Testis (tissue), 3 donors: ENCODE measurements around the gene PLEKHN1. TPM values are rescaled to one million over a fixed set of nuclear protein-coding genes. Genes with fewer than 3 reads are reported as not detected.

Source experiments
- DNase-seq: peaks from one replicate; pipeline ENCODE4 v3.0.0-alpha.2; 2019
- H3K27ac ChIP-seq, 2 donors: fragments of 200-600 bp; sonication (generic); one replicate each; pipeline ENCODE4 v1.5.1; 2019
- H3K27me3 ChIP-seq: fragments of 200-600 bp; sonication (generic); one replicate; pipeline ENCODE4 v1.5.1; 2019
- H3K36me3 ChIP-seq: fragments of 200-600 bp; sonication (generic); one replicate; pipeline ENCODE4 v1.5.1; 2017; ENCODE audit warnings: low read depth; ENCODE audit errors: missing control alignments
- H3K4me1 ChIP-seq: fragments of 200-600 bp; sonication (generic); one replicate; pipeline ENCODE4 v1.5.1; 2019
- H3K4me3 ChIP-seq, 2 donors: fragments of 200-600 bp; sonication (generic); one replicate each; pipeline ENCODE4 v1.5.1; 2017 to 2019
- H3K9me3 ChIP-seq: fragments of 200-600 bp; sonication (generic); one replicate; pipeline ENCODE4 v1.5.1; 2017
- POLR2A ChIP-seq: fragments of 450-650 bp; IDR thresholded peaks from one replicate; pipeline ENCODE4 v1.6.1; 2017; ENCODE audit warnings: antibody characterized with exemption, mild to moderate bottlenecking, moderate library complexity
- WGBS, 2 donors: methylation state at CpG; one replicate each; pipeline ENCODE4 v1.1.5; 2018; 5-methylcytosine and 5-hydroxymethylcytosine counted together
- intact Hi-C: fragments of 100-400 bp; cut with DNase I; formaldehyde crosslinking; loops from one replicate; pipeline ENCODE4 v1.15.1; 2023; ENCODE audit warnings: low total_unique reads
- polyA plus RNA-seq: library from polyadenylated mRNA; stranded (reverse); fragments of 350-450 nt; fragmentation: Illumina TruSeq; extraction: RNeasy Lipid Tissue Mini Kit (QIAGEN cat#74804); gene quantifications from one replicate; pipeline ENCODE4 v1.2.3, GENCODE V29; 2014; ENCODE audit warnings: low read depth, low replicate concordance; ENCODE audit not compliant: insufficient read depth
- total RNA-seq, 2 donors: library from RNA; depleted of rRNA; stranded (reverse); fragments of >200 nt; gene quantifications; one replicate each; pipeline ENCODE4 v1.2.3, GENCODE V29; 2016
- TF ChIP-seq, protein P1 (sequence below), 3 experiments: fragments of 450-650 bp in 2 of 3; fragments of 200-600 bp in 1 of 3; sonication (generic) in 1 of 3; IDR thresholded peaks; one replicate each; pipeline ENCODE4 v1.5.1; 2016 to 2019; ENCODE audit warnings: antibody characterized with exemption in 3 of 3, mild to moderate bottlenecking in 2 of 3, moderate library complexity in 1 of 3

PLEKHN1 gene
- total and polyA plus RNA-seq, 3 donors from 2014 or later = 0.21 to 0.56 (median 0.47) TPM

DNA sequence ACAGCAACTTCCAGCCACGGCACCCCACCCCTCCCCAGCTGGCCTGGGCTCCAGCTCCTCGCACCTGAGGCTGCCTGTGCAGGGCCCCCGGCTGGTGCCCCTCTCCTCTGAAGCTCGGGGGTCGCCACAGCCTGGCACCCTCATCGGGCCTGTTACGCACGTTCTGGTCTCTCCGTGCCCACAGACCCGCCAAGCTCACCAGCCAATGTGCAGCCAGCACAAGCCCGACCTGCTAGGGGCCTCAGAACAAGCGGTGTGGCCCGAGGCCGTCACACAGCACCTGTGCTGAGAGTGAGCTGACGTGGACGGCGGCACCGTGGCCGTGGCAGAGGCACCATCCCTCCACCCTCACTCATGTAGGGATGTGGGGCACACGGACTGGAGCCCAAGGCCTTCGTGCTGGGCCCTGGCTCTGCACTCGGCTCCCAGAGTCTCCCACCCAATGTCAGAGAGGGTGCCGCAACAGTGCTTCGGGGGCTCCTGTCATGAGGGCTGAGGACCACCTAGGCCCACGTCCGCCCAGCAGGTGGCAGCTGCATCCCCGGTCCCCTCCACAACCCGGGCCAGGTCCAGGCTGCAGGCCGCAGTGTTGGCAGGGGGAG, 46.9 kb upstream of the PLEKHN1 start:
- no peak for DNase-seq
- intact Hi-C loops = no loop called here
- Histone ChIP-seq H3K36me3 (no peaks in the 10 kb centered on the region), H3K4me3 (no peak overlapping the region), H3K27ac (no peak overlapping the region), H3K27me3 (no peaks in the 10 kb centered on the region), H3K9me3 (no peaks in the 10 kb centered on the region), H3K4me1 (peaks cover 31% of the 10 kb centered on the region)
- TF ChIP-seq POLR2A = no peak
- TF ChIP-seq, protein P1, sequence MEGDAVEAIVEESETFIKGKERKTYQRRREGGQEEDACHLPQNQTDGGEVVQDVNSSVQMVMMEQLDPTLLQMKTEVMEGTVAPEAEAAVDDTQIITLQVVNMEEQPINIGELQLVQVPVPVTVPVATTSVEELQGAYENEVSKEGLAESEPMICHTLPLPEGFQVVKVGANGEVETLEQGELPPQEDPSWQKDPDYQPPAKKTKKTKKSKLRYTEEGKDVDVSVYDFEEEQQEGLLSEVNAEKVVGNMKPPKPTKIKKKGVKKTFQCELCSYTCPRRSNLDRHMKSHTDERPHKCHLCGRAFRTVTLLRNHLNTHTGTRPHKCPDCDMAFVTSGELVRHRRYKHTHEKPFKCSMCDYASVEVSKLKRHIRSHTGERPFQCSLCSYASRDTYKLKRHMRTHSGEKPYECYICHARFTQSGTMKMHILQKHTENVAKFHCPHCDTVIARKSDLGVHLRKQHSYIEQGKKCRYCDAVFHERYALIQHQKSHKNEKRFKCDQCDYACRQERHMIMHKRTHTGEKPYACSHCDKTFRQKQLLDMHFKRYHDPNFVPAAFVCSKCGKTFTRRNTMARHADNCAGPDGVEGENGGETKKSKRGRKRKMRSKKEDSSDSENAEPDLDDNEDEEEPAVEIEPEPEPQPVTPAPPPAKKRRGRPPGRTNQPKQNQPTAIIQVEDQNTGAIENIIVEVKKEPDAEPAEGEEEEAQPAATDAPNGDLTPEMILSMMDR (IDR thresholded peaks at IDR 0.05) = peak in 1 of 3 experiments; percentile 11
- WGBS, 2 donors = 84 to 87% methylated on average over 12 to 22 of the region's 29 CpGs

DNA sequence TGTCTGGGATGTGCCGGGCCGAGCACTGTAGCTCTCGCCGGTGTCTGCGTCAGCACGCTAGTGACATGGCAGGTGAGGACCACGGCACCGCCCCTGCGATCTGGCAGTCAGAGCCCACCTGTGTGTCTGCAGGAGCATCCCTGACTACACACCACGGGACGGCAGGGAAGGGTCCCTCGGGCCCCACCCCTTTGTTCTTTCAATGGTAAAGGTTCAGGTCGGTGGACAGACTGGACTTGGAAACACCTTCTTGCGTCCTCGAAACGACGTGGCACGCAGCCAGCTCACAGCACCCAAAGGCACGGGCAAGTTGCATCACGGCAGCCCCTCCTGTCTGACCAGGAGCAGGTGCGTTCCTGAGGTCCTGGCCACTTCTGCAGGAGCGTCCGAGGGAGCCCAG, 46.3 kb upstream of the PLEKHN1 start:
- Histone ChIP-seq H3K36me3 (no peaks in the 10 kb centered on the region), H3K27ac (no peak overlapping the region), H3K4me3 (no peak overlapping the region), H3K4me1 (peaks cover 34% of the 10 kb centered on the region), H3K27me3 (no peaks in the 10 kb centered on the region), H3K9me3 (no peaks in the 10 kb centered on the region)
- no peak for DNase-seq
- WGBS, 2 donors = 66 to 80% methylated on average over 7 to 13 of the region's 23 CpGs
- intact Hi-C loops = no loop called here
- TF ChIP-seq, protein P1 (IDR thresholded peaks at IDR 0.05) = no peak
- TF ChIP-seq POLR2A = no peak

DNA sequence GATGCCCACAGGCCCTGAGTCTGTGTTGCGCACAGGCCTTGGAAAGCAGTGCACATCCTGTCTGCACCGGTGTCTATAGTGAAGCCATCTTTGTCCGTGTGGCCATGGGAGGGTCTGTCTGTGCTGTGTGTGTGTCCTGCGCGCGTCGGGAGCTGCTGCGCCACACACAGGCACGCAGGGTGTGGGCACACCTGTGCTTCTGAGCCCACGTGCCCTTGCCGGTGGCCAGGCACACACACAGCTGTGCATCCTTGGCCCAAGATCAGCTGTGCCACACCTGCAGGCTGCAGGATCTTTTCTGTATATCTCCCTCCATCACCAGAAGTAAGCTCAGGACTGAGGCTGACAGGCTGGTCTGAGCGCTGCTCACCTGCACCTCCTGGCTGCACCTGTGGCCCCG, 45.8 kb upstream of the PLEKHN1 start:
- Histone ChIP-seq H3K9me3 (no peaks in the 10 kb centered on the region), H3K4me3 (no peak overlapping the region), H3K27ac (no peak overlapping the region), H3K27me3 (no peaks in the 10 kb centered on the region), H3K4me1 (peaks cover 36% of the 10 kb centered on the region), H3K36me3 (no peaks in the 10 kb centered on the region)
- TF ChIP-seq POLR2A = no peak
- TF ChIP-seq, protein P1 (IDR thresholded peaks at IDR 0.05) = no peak
- no peak for DNase-seq
- 26 to 33% methylated on average over 4 to 13 of the region's 13 CpGs for WGBS, 2 donors
- intact Hi-C loops = no loop called here

DNA sequence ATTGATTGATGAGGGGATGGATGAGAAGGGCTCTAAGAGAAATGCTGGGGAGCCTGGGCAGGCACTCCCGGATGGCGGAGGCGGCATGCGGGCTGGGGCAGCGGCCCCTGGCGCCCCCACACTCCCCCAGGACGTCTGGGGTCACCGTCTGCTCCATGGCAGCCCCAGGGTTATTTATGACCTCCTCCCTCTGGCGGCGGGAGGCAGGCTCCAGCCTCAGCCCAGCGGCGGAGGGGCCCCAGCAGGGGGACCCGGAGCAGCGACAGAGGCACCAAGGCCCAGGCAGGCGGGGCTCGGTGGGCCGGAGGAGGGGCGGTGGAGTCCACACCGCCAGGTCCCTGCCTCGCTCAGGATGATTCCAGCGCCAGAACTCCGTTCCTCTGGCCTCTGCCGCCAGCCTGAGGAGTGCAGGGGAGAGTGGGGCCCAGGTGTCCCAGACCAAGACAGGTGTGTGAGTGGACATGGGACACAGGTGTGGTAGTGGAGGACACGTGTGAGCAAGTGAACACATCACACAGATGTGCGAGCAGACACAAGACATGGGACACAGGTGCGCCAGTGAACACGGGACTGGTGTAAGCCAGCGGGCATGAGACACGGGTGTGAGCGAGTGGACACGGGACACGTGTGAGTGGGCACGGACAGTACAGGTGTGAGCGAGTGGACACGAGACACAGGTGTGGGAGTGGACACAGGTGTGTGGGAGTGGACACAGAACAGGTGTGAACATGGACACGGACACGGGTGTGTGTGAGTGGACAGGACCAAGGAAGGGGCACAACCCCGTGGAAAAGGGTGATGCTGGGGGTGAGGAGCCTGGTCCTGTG, 45.1 kb upstream of the PLEKHN1 start:
- Histone ChIP-seq H3K4me3 (no peak overlapping the region), H3K27ac (no peak overlapping the region), H3K4me1 (peaks cover 37% of the 10 kb centered on the region), H3K27me3 (no peaks in the 10 kb centered on the region), H3K36me3 (no peaks in the 10 kb centered on the region), H3K9me3 (no peaks in the 10 kb centered on the region)
- TF ChIP-seq POLR2A = no peak
- TF ChIP-seq, protein P1 (IDR thresholded peaks at IDR 0.05) = peak; percentile 16 to 51 (median 45)
- peak; percentile 68 for DNase-seq
- 31 to 59% methylated on average over 18 to 38 of the region's 38 CpGs for WGBS, 2 donors
- intact Hi-C loops = no loop called here
